ENCODE measurements around the gene UXS1.
"Not testable (repeated sequence)": the region's sequence is repeated elsewhere in the genome, so short reads cannot be mapped to it uniquely, and the experiment has no call there.

UXS1 gene

GRCh38 chr2:106193977-106194778 lies at the start of gene UXS1:
Gene UXS1 (minus strand): TSS chr2:106194301. CDS start chr2:106194241, 60 bp downstream.
- peak; percentile 99 for DNase-seq (ENCODE audit: low spot score)

- DNase-seq (ENCODE audit: low spot score) = not testable (repeated sequence)
Measured at GRCh38 chr2:106239491-106239890, 45.4 kb upstream of the UXS1 start.

GRCh38 chr2:106235392-106235791 lies 41.3 kb upstream of the UXS1 start:
- DNase-seq (ENCODE audit: low spot score) = not testable (repeated sequence)

GRCh38 chr2:106233350-106233706 lies 39.2 kb upstream of the UXS1 start:
- no peak for DNase-seq (ENCODE audit: low spot score)

GRCh38 chr2:106232638-106233349 lies 38.7 kb upstream of the UXS1 start:
- no peak for DNase-seq (ENCODE audit: low spot score)

- no peak for DNase-seq (ENCODE audit: low spot score)
Measured at GRCh38 chr2:106223347-106223746, 29.2 kb upstream of the UXS1 start.

- not testable (repeated sequence) for DNase-seq (ENCODE audit: low spot score)
Measured at GRCh38 chr2:106222057-106222456, 28.0 kb upstream of the UXS1 start.

- no peak for DNase-seq (ENCODE audit: low spot score)
Measured at GRCh38 chr2:106219813-106220212, 25.7 kb upstream of the UXS1 start.

- DNase-seq (ENCODE audit: low spot score) = not testable (repeated sequence)
Measured at GRCh38 chr2:106219157-106219556, 25.1 kb upstream of the UXS1 start.

GRCh38 chr2:106208874-106209273 lies 14.8 kb upstream of the UXS1 start:
- DNase-seq (ENCODE audit: low spot score) = no peak

- no peak for DNase-seq (ENCODE audit: low spot score)
Measured at GRCh38 chr2:106208399-106208798, 14.3 kb upstream of the UXS1 start.

GRCh38 chr2:106207246-106207645 lies 13.1 kb upstream of the UXS1 start:
- no peak for DNase-seq (ENCODE audit: low spot score)

GRCh38 chr2:106205488-106205887 lies 11.4 kb upstream of the UXS1 start:
- DNase-seq (ENCODE audit: low spot score) = no peak

- DNase-seq (ENCODE audit: low spot score) = not testable (repeated sequence)
Measured at GRCh38 chr2:106204551-106204950, 10.4 kb upstream of the UXS1 start.

GRCh38 chr2:106201661-106202060 lies 7.6 kb upstream of the UXS1 start:
- no peak for DNase-seq (ENCODE audit: low spot score)

- peak; percentile 83 for DNase-seq (ENCODE audit: low spot score)
Measured at GRCh38 chr2:106197878-106198277, 3.8 kb upstream of the UXS1 start.

GRCh38 chr2:106195981-106196380 lies 1.9 kb upstream of the UXS1 start:
- no peak for DNase-seq (ENCODE audit: low spot score)

GRCh38 chr2:106195456-106195855 lies 1.4 kb upstream of the UXS1 start:
- no peak for DNase-seq (ENCODE audit: low spot score)

- DNase-seq (ENCODE audit: low spot score) = no peak
Measured at GRCh38 chr2:106193690-106193976, 468 bp downstream of the UXS1 start.

- DNase-seq (ENCODE audit: low spot score) = peak; percentile 68
Measured at GRCh38 chr2:106192752-106193689, 1.1 kb downstream of the UXS1 start.

- DNase-seq (ENCODE audit: low spot score) = no peak
Measured at GRCh38 chr2:106191511-106192016, 2.5 kb downstream of the UXS1 start.

- no peak for DNase-seq (ENCODE audit: low spot score)
Measured at GRCh38 chr2:106189764-106190468, 4.2 kb downstream of the UXS1 start.

Measured in hepatic stellate cell (primary cell).